PC-3 (cell line): Measurements from ENCODE around the gene TEX52. TPM values are rescaled to one million over a fixed set of nuclear protein-coding genes. Genes with fewer than 3 reads are reported as not detected.

Experiments used
- ATAC-seq: fragments of 200-7000 bp; cut with Tn5 transposase; 2 replicates; pipeline ENCODE4 v1.9.1; 2020; ENCODE audit warnings: mild to moderate bottlenecking, moderate library complexity
- BruUV-seq: library from RNA; stranded (reverse); fragments of 400-500 nt; replicated peaks from 2 replicates; lab custom pipeline; 2021; lab: Mats Ljungman, UMichigan
- CTCF ChIA-PET: fragments of 300-600 bp; sonication (Branson Sonifier 250); formaldehyde crosslinking; loops from one replicate; lab custom pipeline; 2022; ENCODE audit warnings: antibody characterized with exemption; lab: Charles Lee
- POLR2A ChIA-PET: fragments of 300-600 bp; sonication (Branson Sonifier 250); formaldehyde crosslinking; loops from one replicate; lab custom pipeline; 2022; ENCODE audit warnings: antibody characterized with exemption; ENCODE audit not compliant: unreplicated experiment; lab: Charles Lee
- DNase-seq: peaks from one replicate; pipeline ENCODE4 v3.0.0-alpha.2; 2015
- H2AFZ ChIP-seq: fragments of 300-600 bp; sonication (generic); 2 replicates; pipeline ENCODE4 v1.6.0; 2016; ENCODE audit warnings: antibody characterized with exemption, low read length
- H3F3A ChIP-seq: fragments of 300-600 bp; sonication (generic); one replicate; pipeline ENCODE4 v1.6.0; 2017; ENCODE audit warnings: antibody characterized with exemption, low read length, control low read depth, mild to moderate bottlenecking; ENCODE audit not compliant: unreplicated experiment
- H3K27ac ChIP-seq: fragments of 300-600 bp; sonication (generic); 2 replicates; pipeline ENCODE4 v1.5.1; 2016; ENCODE audit warnings: mild to moderate bottlenecking, low read length
- H3K27me3 ChIP-seq: fragments of 300-600 bp; sonication (generic); 2 replicates; pipeline ENCODE4 v1.6.1; 2016; ENCODE audit warnings: low read length, mixed read lengths
- H3K36me3 ChIP-seq: fragments of 300-600 bp; sonication (generic); 2 replicates; pipeline ENCODE4 v1.6.1; 2016; ENCODE audit warnings: low read depth, mixed run types, low read length, mixed read lengths
- H3K4me1 ChIP-seq: fragments of 300-600 bp; sonication (generic); 2 replicates; pipeline ENCODE4 v1.5.1; 2016; ENCODE audit warnings: low read length; ENCODE audit not compliant: insufficient read depth
- H3K4me2 ChIP-seq: fragments of 300-600 bp; sonication (generic); 2 replicates; pipeline ENCODE4 v1.6.0; 2016; ENCODE audit warnings: low read length
- H3K4me3 ChIP-seq: fragments of 300-600 bp; sonication (generic); 2 replicates; pipeline ENCODE4 v1.5.1; 2016; ENCODE audit warnings: mild to moderate bottlenecking, low read length, mixed read lengths
- H3K79me2 ChIP-seq: fragments of 300-600 bp; sonication (generic); 2 replicates; pipeline ENCODE4 v1.6.1; 2017; ENCODE audit warnings: low read length, mixed read lengths
- H3K9ac ChIP-seq: fragments of 300-600 bp; sonication (generic); 2 replicates; pipeline ENCODE4 v1.6.0; 2016; ENCODE audit warnings: mild to moderate bottlenecking, low read length
- H3K9me2 ChIP-seq: fragments of 300-600 bp; sonication (generic); replicated peaks from 2 replicates; pipeline ENCODE4 v1.6.1; 2016; ENCODE audit warnings: mixed run types, low read length, mixed read lengths
- H3K9me3 ChIP-seq: fragments of 300-600 bp; sonication (generic); 2 replicates; pipeline ENCODE4 v1.6.1; 2016; ENCODE audit warnings: low read length, mixed read lengths
- H4K20me1 ChIP-seq: fragments of 300-600 bp; sonication (generic); 2 replicates; pipeline ENCODE4 v1.6.1; 2016; ENCODE audit warnings: low read length, mixed read lengths
- EZH2 ChIP-seq: fragments of 300-600 bp; sonication (generic); IDR thresholded peaks from one replicate; pipeline ENCODE4 v1.6.1; 2017; ENCODE audit warnings: antibody characterized with exemption, mild to moderate bottlenecking, low read length; ENCODE audit not compliant: unreplicated experiment
- EZH2phosphoT487 ChIP-seq: fragments of 300-600 bp; sonication (generic); IDR thresholded peaks from 2 replicates; pipeline ENCODE4 v1.6.1; 2018; ENCODE audit warnings: mild to moderate bottlenecking, antibody characterized with exemption, low read length, borderline replicate concordance
- intact Hi-C: fragments of 100-400 bp; cut with micrococcal nuclease; formaldehyde crosslinking; loops from 2 replicates; pipeline ENCODE4 v1.9.0; 2023
- total RNA-seq: library from RNA; depleted of rRNA; stranded (reverse); fragments of >200 nt; gene quantifications from 2 replicates; pipeline ENCODE4 v1.2.3, GENCODE V29; 2014
- TF ChIP-seq, protein P1 (sequence below): fragments of 300-600 bp; sonication (generic); conservative IDR thresholded peaks from 2 replicates; pipeline ENCODE4 v1.5.1; 2017; ENCODE audit warnings: antibody characterized with exemption, low read depth, mild to moderate bottlenecking, low read length

Gene TEX52
- total RNA-seq, 1 experiment from 2014 or later, result not detected

DNA sequence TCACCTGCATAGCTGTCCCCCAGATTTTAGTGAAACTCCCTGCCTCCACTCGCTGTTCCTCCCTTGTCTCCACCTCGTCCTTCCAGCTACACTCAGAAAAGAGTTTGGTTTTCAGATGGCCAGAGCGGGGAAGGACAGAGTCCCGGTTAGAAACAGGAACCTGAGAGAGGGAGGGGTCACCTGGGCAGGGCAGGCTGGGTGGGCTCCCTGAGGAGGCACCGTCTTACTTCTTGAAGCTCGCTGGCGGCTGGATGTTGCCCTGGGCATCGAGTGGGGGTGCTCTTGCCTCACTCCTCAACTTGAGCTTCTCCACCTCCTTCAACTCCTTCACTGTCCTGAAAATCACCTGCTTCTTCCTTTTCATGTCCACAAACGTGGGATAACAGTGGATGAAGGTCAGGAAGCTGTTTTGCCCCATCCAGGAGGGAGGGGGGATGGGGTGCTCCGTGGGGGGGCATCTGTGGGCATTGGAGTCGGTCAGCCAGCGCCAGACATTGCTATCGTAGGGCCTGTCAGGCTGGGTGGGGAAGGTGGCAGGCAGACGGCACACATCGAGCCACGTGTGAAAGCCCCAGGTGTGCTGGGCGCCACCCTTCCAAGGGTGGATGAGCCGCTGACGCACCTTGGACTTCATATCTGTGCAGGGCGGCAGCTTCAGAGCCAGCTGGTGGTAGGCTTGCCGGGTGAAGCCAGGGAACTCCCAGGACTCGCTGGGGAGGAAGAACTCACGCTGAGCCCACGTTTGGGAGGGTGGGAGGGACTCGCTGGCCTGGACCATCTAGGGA is 2.0 kb downstream of the TEX52 start:
- ChIA-PET CTCF (no interaction called here), POLR2A (no interaction called here)
- Histone ChIP-seq H3K79me2 (no peaks in the 10 kb centered on the region), H3K4me1 (no peaks in the 10 kb centered on the region), H3K9ac (no peak overlapping the region), H2AFZ (no peak overlapping the region), H3K4me3 (no peak overlapping the region), H4K20me1 (no peaks in the 10 kb centered on the region), H3F3A (no peaks in the 10 kb centered on the region), H3K36me3 (peaks cover 15% of the 10 kb centered on the region; the same call in 1 of the 2 replicates), H3K9me3 (no peaks in the 10 kb centered on the region), H3K27ac (no peak overlapping the region), H3K9me2 (no peaks in the 10 kb centered on the region), H3K4me2 (no peak overlapping the region), H3K27me3 (no peaks in the 10 kb centered on the region)
- intact Hi-C loops, result no loop called here
- no TSS peak for BruUV-seq
- TF ChIP-seq, protein P1, sequence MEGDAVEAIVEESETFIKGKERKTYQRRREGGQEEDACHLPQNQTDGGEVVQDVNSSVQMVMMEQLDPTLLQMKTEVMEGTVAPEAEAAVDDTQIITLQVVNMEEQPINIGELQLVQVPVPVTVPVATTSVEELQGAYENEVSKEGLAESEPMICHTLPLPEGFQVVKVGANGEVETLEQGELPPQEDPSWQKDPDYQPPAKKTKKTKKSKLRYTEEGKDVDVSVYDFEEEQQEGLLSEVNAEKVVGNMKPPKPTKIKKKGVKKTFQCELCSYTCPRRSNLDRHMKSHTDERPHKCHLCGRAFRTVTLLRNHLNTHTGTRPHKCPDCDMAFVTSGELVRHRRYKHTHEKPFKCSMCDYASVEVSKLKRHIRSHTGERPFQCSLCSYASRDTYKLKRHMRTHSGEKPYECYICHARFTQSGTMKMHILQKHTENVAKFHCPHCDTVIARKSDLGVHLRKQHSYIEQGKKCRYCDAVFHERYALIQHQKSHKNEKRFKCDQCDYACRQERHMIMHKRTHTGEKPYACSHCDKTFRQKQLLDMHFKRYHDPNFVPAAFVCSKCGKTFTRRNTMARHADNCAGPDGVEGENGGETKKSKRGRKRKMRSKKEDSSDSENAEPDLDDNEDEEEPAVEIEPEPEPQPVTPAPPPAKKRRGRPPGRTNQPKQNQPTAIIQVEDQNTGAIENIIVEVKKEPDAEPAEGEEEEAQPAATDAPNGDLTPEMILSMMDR, result no peak
- no peak for TF ChIP-seq EZH2phosphoT487
- TF ChIP-seq EZH2, result no peak
- no peak for DNase-seq
- no peak for ATAC-seq

DNA sequence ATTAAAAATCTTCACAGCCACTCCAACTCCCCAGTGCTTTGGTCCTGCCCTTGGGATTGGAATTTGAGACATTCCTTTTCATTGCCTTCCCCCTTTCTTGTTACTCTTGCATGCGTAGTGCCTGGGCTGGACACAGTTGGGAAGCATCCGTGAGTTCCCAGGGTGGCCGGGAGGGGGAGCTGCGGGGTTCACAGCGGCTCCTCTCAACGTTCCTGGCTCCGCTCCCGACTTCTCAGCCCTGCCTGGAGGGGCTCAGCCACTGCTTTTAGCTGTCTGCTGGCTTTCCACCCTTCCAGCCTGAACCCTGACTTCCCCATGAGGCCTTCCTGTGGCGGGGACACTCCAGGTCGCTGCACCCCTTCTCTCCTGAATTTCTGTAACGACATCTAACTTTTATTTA is 3.2 kb downstream of the TEX52 start:
- ChIA-PET CTCF (interaction anchor here (0.6 to 0.7 kb wide), 2 partner anchors 29 to 99 kb away, joined by 3 read pairs; no protein-coding TSS in a partner anchor), POLR2A (no interaction called here)
- Histone ChIP-seq H3K27ac (no peak overlapping the region), H3K9ac (no peak overlapping the region), H3K4me2 (no peak overlapping the region), H3F3A (no peaks in the 10 kb centered on the region), H3K4me1 (no peaks in the 10 kb centered on the region), H3K27me3 (no peaks in the 10 kb centered on the region), H2AFZ (no peak overlapping the region), H3K79me2 (no peaks in the 10 kb centered on the region), H3K9me2 (no peaks in the 10 kb centered on the region), H4K20me1 (no peaks in the 10 kb centered on the region), H3K36me3 (peaks cover 3% of the 10 kb centered on the region; the same call in 1 of the 2 replicates), H3K4me3 (no peak overlapping the region), H3K9me3 (no peaks in the 10 kb centered on the region)
- DNase-seq (peak; percentile 68), ATAC-seq (peak; percentile 82)
- no TSS peak for BruUV-seq
- TF ChIP-seq EZH2, result no peak
- TF ChIP-seq, protein P1, result peak; percentile 73
- intact Hi-C loops, result no loop called here

GRCh38 chr12:2851931-2852330 is 4.9 kb downstream of the TEX52 start:
- no peaks in the 10 kb centered on the region for H3K36me3 ChIP-seq
- CTCF ChIA-PET, result no interaction called here
- no peaks in the 10 kb centered on the region for H4K20me1 ChIP-seq
- no peaks in the 10 kb centered on the region for H3K9me3 ChIP-seq
- H3K4me2 ChIP-seq, result no peak overlapping the region
- POLR2A ChIA-PET, result no interaction called here
- no peak overlapping the region for H2AFZ ChIP-seq
- H3K9ac ChIP-seq, result no peak overlapping the region
- no peak for ATAC-seq
- no peaks in the 10 kb centered on the region for H3F3A ChIP-seq
- no peak overlapping the region for H3K4me3 ChIP-seq
- DNase-seq, result no peak
- no peaks in the 10 kb centered on the region for H3K4me1 ChIP-seq
- no peak overlapping the region for H3K27ac ChIP-seq
- TF ChIP-seq EZH2phosphoT487 (no peak), EZH2 (no peak)
- TF ChIP-seq, protein P1, result no peak
- H3K9me2 ChIP-seq, result no peaks in the 10 kb centered on the region
- no peaks in the 10 kb centered on the region for H3K79me2 ChIP-seq
- intact Hi-C loops, result no loop called here
- H3K27me3 ChIP-seq, result no peaks in the 10 kb centered on the region
- no TSS peak for BruUV-seq
